ENCODE results near the gene MYCBP2.

MYCBP2 gene

GRCh38 chr13:77084755-77085154, 242.1 kb downstream of the MYCBP2 start:
- Histone ChIP-seq H3K9ac (ENCODE audit: low read depth in 1 of 2, low read length in 2 of 2) (no peak overlapping the region), H3K4me1 (ENCODE audit: control insufficient read depth in 1 of 2, insufficient read depth in 2 of 2, low read length in 2 of 2) (no peaks in the 10 kb centered on the region), H3K27ac (ENCODE audit: low read depth, low read length) (no peak overlapping the region), H3K36me3 (ENCODE audit: control insufficient read depth in 1 of 2, insufficient read depth in 2 of 2, low read length in 2 of 2) (peaks cover 36 to 54% of the 10 kb centered on the region in 2 donors), H3K9me3 (ENCODE audit: control insufficient read depth in 1 of 2, low read length in 2 of 2) (no peaks in the 10 kb centered on the region), H3K27me3 (ENCODE audit: control insufficient read depth in 1 of 2, insufficient read depth in 2 of 2, low read length in 2 of 2) (no peaks in the 10 kb centered on the region), H3K4me3 (ENCODE audit: low read depth in 1 of 2, low read length in 2 of 2) (no peak overlapping the region)

- H3K4me3 ChIP-seq (ENCODE audit: low read depth in 1 of 2, low read length in 2 of 2) = no peak overlapping the region
- H3K36me3 ChIP-seq (ENCODE audit: control insufficient read depth in 1 of 2, insufficient read depth in 2 of 2, low read length in 2 of 2) = peaks cover 40 to 79% of the 10 kb centered on the region in 2 donors
- no peak overlapping the region for H3K9ac ChIP-seq (ENCODE audit: low read depth in 1 of 2, low read length in 2 of 2)
- H3K4me1 ChIP-seq (ENCODE audit: control insufficient read depth in 1 of 2, insufficient read depth in 2 of 2, low read length in 2 of 2) = no peaks in the 10 kb centered on the region
- H3K27me3 ChIP-seq (ENCODE audit: control insufficient read depth in 1 of 2, insufficient read depth in 2 of 2, low read length in 2 of 2) = no peaks in the 10 kb centered on the region
- H3K27ac ChIP-seq (ENCODE audit: low read depth, low read length) = no peak overlapping the region
- no peaks in the 10 kb centered on the region for H3K9me3 ChIP-seq (ENCODE audit: control insufficient read depth in 1 of 2, low read length in 2 of 2)
Measured at GRCh38 chr13:77079902-77080413, 246.9 kb downstream of the MYCBP2 start.

- H3K4me3 ChIP-seq (ENCODE audit: low read depth in 1 of 2, low read length in 2 of 2) = no peak overlapping the region
- no peaks in the 10 kb centered on the region for H3K27me3 ChIP-seq (ENCODE audit: control insufficient read depth in 1 of 2, insufficient read depth in 2 of 2, low read length in 2 of 2)
- no peaks in the 10 kb centered on the region for H3K9me3 ChIP-seq (ENCODE audit: control insufficient read depth in 1 of 2, low read length in 2 of 2)
- no peak overlapping the region for H3K9ac ChIP-seq (ENCODE audit: low read depth in 1 of 2, low read length in 2 of 2)
- H3K36me3 ChIP-seq (ENCODE audit: control insufficient read depth in 1 of 2, insufficient read depth in 2 of 2, low read length in 2 of 2) = peaks cover 34 to 41% of the 10 kb centered on the region in 2 donors
- H3K4me1 ChIP-seq (ENCODE audit: control insufficient read depth in 1 of 2, insufficient read depth in 2 of 2, low read length in 2 of 2) = no peaks in the 10 kb centered on the region
- H3K27ac ChIP-seq (ENCODE audit: low read depth, low read length) = no peak overlapping the region
Measured at GRCh38 chr13:77067519-77067918, 259.4 kb downstream of the MYCBP2 start.

- Histone ChIP-seq H3K9ac (ENCODE audit: low read depth in 1 of 2, low read length in 2 of 2) (no peak overlapping the region), H3K4me1 (ENCODE audit: control insufficient read depth in 1 of 2, insufficient read depth in 2 of 2, low read length in 2 of 2) (no peaks in the 10 kb centered on the region), H3K27me3 (ENCODE audit: control insufficient read depth in 1 of 2, insufficient read depth in 2 of 2, low read length in 2 of 2) (no peaks in the 10 kb centered on the region), H3K9me3 (ENCODE audit: control insufficient read depth in 1 of 2, low read length in 2 of 2) (no peaks in the 10 kb centered on the region), H3K4me3 (ENCODE audit: low read depth in 1 of 2, low read length in 2 of 2) (no peak overlapping the region), H3K27ac (ENCODE audit: low read depth, low read length) (no peak overlapping the region), H3K36me3 (ENCODE audit: control insufficient read depth in 1 of 2, insufficient read depth in 2 of 2, low read length in 2 of 2) (peaks cover 38 to 48% of the 10 kb centered on the region in 2 donors)
Measured at GRCh38 chr13:77065461-77066147, 261.3 kb downstream of the MYCBP2 start.

- H3K4me1 ChIP-seq (ENCODE audit: control insufficient read depth in 1 of 2, insufficient read depth in 2 of 2, low read length in 2 of 2) = no peaks in the 10 kb centered on the region
- H3K27me3 ChIP-seq (ENCODE audit: control insufficient read depth in 1 of 2, insufficient read depth in 2 of 2, low read length in 2 of 2) = no peaks in the 10 kb centered on the region
- H3K36me3 ChIP-seq (ENCODE audit: control insufficient read depth in 1 of 2, insufficient read depth in 2 of 2, low read length in 2 of 2) = peaks cover 22 to 43% of the 10 kb centered on the region in 2 donors
- no peak overlapping the region for H3K9ac ChIP-seq (ENCODE audit: low read depth in 1 of 2, low read length in 2 of 2)
- H3K9me3 ChIP-seq (ENCODE audit: control insufficient read depth in 1 of 2, low read length in 2 of 2) = no peaks in the 10 kb centered on the region
- H3K4me3 ChIP-seq (ENCODE audit: low read depth in 1 of 2, low read length in 2 of 2) = no peak overlapping the region
- no peak overlapping the region for H3K27ac ChIP-seq (ENCODE audit: low read depth, low read length)
Measured at GRCh38 chr13:77062097-77062496, 264.8 kb downstream of the MYCBP2 start.

GRCh38 chr13:77061362-77061761, 265.5 kb downstream of the MYCBP2 start:
- peaks cover 21 to 44% of the 10 kb centered on the region in 2 donors for H3K36me3 ChIP-seq (ENCODE audit: control insufficient read depth in 1 of 2, insufficient read depth in 2 of 2, low read length in 2 of 2)

GRCh38 chr13:77056886-77057285, 270.0 kb downstream of the MYCBP2 start:
- H3K4me1 ChIP-seq (ENCODE audit: control insufficient read depth in 1 of 2, insufficient read depth in 2 of 2, low read length in 2 of 2) = no peaks in the 10 kb centered on the region
- no peak overlapping the region for H3K9ac ChIP-seq (ENCODE audit: low read depth in 1 of 2, low read length in 2 of 2)
- no peak overlapping the region for H3K4me3 ChIP-seq (ENCODE audit: low read depth in 1 of 2, low read length in 2 of 2)
- H3K36me3 ChIP-seq (ENCODE audit: control insufficient read depth in 1 of 2, insufficient read depth in 2 of 2, low read length in 2 of 2) = peaks cover 14 to 53% of the 10 kb centered on the region in 2 donors
- no peaks in the 10 kb centered on the region for H3K9me3 ChIP-seq (ENCODE audit: control insufficient read depth in 1 of 2, low read length in 2 of 2)
- no peak overlapping the region for H3K27ac ChIP-seq (ENCODE audit: low read depth, low read length)
- no peaks in the 10 kb centered on the region for H3K27me3 ChIP-seq (ENCODE audit: control insufficient read depth in 1 of 2, insufficient read depth in 2 of 2, low read length in 2 of 2)

More at GRCh38 chr13:77061362-77061761, 265.5 kb downstream of the MYCBP2 start:
- Histone ChIP-seq H3K4me1 (ENCODE audit: control insufficient read depth in 1 of 2, insufficient read depth in 2 of 2, low read length in 2 of 2) (no peaks in the 10 kb centered on the region), H3K9me3 (ENCODE audit: control insufficient read depth in 1 of 2, low read length in 2 of 2) (no peaks in the 10 kb centered on the region), H3K27ac (ENCODE audit: low read depth, low read length) (no peak overlapping the region), H3K4me3 (ENCODE audit: low read depth in 1 of 2, low read length in 2 of 2) (no peak overlapping the region), H3K9ac (ENCODE audit: low read depth in 1 of 2, low read length in 2 of 2) (no peak overlapping the region), H3K27me3 (ENCODE audit: control insufficient read depth in 1 of 2, insufficient read depth in 2 of 2, low read length in 2 of 2) (no peaks in the 10 kb centered on the region)

- no peak overlapping the region for H3K4me3 ChIP-seq (ENCODE audit: low read depth in 1 of 2, low read length in 2 of 2)
- H3K4me1 ChIP-seq (ENCODE audit: control insufficient read depth in 1 of 2, insufficient read depth in 2 of 2, low read length in 2 of 2) = no peaks in the 10 kb centered on the region
- H3K27ac ChIP-seq (ENCODE audit: low read depth, low read length) = no peak overlapping the region
- H3K27me3 ChIP-seq (ENCODE audit: control insufficient read depth in 1 of 2, insufficient read depth in 2 of 2, low read length in 2 of 2) = no peaks in the 10 kb centered on the region
- H3K36me3 ChIP-seq (ENCODE audit: control insufficient read depth in 1 of 2, insufficient read depth in 2 of 2, low read length in 2 of 2) = peaks cover 16 to 57% of the 10 kb centered on the region in 2 donors
- no peaks in the 10 kb centered on the region for H3K9me3 ChIP-seq (ENCODE audit: control insufficient read depth in 1 of 2, low read length in 2 of 2)
- H3K9ac ChIP-seq (ENCODE audit: low read depth in 1 of 2, low read length in 2 of 2) = no peak overlapping the region
Measured at GRCh38 chr13:77056382-77056781, 270.5 kb downstream of the MYCBP2 start.

GRCh38 chr13:77055158-77055557, 271.7 kb downstream of the MYCBP2 start:
- no peaks in the 10 kb centered on the region for H3K4me1 ChIP-seq (ENCODE audit: control insufficient read depth in 1 of 2, insufficient read depth in 2 of 2, low read length in 2 of 2)
- H3K9me3 ChIP-seq (ENCODE audit: control insufficient read depth in 1 of 2, low read length in 2 of 2) = no peaks in the 10 kb centered on the region
- no peak overlapping the region for H3K27ac ChIP-seq (ENCODE audit: low read depth, low read length)
- peaks cover 21 to 66% of the 10 kb centered on the region in 2 donors for H3K36me3 ChIP-seq (ENCODE audit: control insufficient read depth in 1 of 2, insufficient read depth in 2 of 2, low read length in 2 of 2)
- H3K4me3 ChIP-seq (ENCODE audit: low read depth in 1 of 2, low read length in 2 of 2) = no peak overlapping the region
- no peaks in the 10 kb centered on the region for H3K27me3 ChIP-seq (ENCODE audit: control insufficient read depth in 1 of 2, insufficient read depth in 2 of 2, low read length in 2 of 2)
- no peak overlapping the region for H3K9ac ChIP-seq (ENCODE audit: low read depth in 1 of 2, low read length in 2 of 2)

GRCh38 chr13:77053192-77053591, 273.7 kb downstream of the MYCBP2 start:
- Histone ChIP-seq H3K36me3 (ENCODE audit: control insufficient read depth in 1 of 2, insufficient read depth in 2 of 2, low read length in 2 of 2) (peaks cover 22 to 69% of the 10 kb centered on the region in 2 donors), H3K27me3 (ENCODE audit: control insufficient read depth in 1 of 2, insufficient read depth in 2 of 2, low read length in 2 of 2) (no peaks in the 10 kb centered on the region), H3K27ac (ENCODE audit: low read depth, low read length) (no peak overlapping the region), H3K9ac (ENCODE audit: low read depth in 1 of 2, low read length in 2 of 2) (no peak overlapping the region), H3K4me3 (ENCODE audit: low read depth in 1 of 2, low read length in 2 of 2) (no peak overlapping the region), H3K9me3 (ENCODE audit: control insufficient read depth in 1 of 2, low read length in 2 of 2) (no peaks in the 10 kb centered on the region), H3K4me1 (ENCODE audit: control insufficient read depth in 1 of 2, insufficient read depth in 2 of 2, low read length in 2 of 2) (no peaks in the 10 kb centered on the region)
